HK-2 (cell line): ENCODE results near the gene RGS3.
"Not testable (repeated sequence)": the region's sequence is repeated elsewhere in the genome, so short reads cannot be mapped to it uniquely, and the experiment has no call there.

Source experiments
- DNase-seq: peaks from one replicate; pipeline ENCODE4 v3.0.0-alpha.2; 2018; ENCODE audit not compliant: unreplicated experiment

The RGS3 gene

GRCh38 chr9:113546566-113546965 lies 83.0 kb downstream of the RGS3 start:
- DNase-seq = no peak

- no peak for DNase-seq
Observed at GRCh38 chr9:113547501-113547900, 84.0 kb downstream of the RGS3 start.

- DNase-seq = no peak
Observed at GRCh38 chr9:113548221-113549041, 84.9 kb downstream of the RGS3 start.

GRCh38 chr9:113549892-113550291 lies 86.4 kb downstream of the RGS3 start:
- not testable (repeated sequence) for DNase-seq

GRCh38 chr9:113556877-113557593 lies 93.5 kb downstream of the RGS3 start:
- DNase-seq = no peak

- no peak for DNase-seq
Observed at GRCh38 chr9:113558632-113559502, 95.3 kb downstream of the RGS3 start.

- no peak for DNase-seq
Observed at GRCh38 chr9:113559834-113560800, 96.6 kb downstream of the RGS3 start.

- no peak for DNase-seq
Observed at GRCh38 chr9:113562653-113563381, 99.3 kb downstream of the RGS3 start.

GRCh38 chr9:113563826-113564497 lies 100.4 kb downstream of the RGS3 start:
- DNase-seq = no peak

GRCh38 chr9:113564498-113565237 lies 101.1 kb downstream of the RGS3 start:
- DNase-seq = no peak

GRCh38 chr9:113566016-113566711 lies 102.6 kb downstream of the RGS3 start:
- DNase-seq = no peak

- DNase-seq = no peak
Observed at GRCh38 chr9:113566712-113567071, 103.2 kb downstream of the RGS3 start.

GRCh38 chr9:113567361-113568080 lies 104.0 kb downstream of the RGS3 start:
- no peak for DNase-seq

- no peak for DNase-seq
Observed at GRCh38 chr9:113568081-113568435, 104.5 kb downstream of the RGS3 start.

GRCh38 chr9:113568571-113569321 lies 105.2 kb downstream of the RGS3 start:
- no peak for DNase-seq

GRCh38 chr9:113569472-113570060 lies 106.0 kb downstream of the RGS3 start:
- DNase-seq = no peak

- no peak for DNase-seq
Observed at GRCh38 chr9:113570106-113570505, 106.6 kb downstream of the RGS3 start.
